Common myeloid progenitor, CD34-positive (primary cell): ENCODE data around the gene IFNA13.

ENCODE experiments used
- CTCF ChIA-PET: fragments of 350-600 bp; sonication (Branson Sonifier 250); formaldehyde crosslinking; loops from one replicate; lab custom pipeline; 2021; ENCODE audit warnings: antibody characterized with exemption; lab: Charles Lee
- POLR2A ChIA-PET: fragments of 350-600 bp; sonication (Branson Sonifier 250); formaldehyde crosslinking; loops from one replicate; lab custom pipeline; 2021; ENCODE audit warnings: antibody characterized with exemption; lab: Charles Lee
- DNase-seq, 3 donors: peaks; one replicate each; pipeline versions ENCODE4 v3.0.0 to v3.0.0-alpha.2; 2013
- H3K27ac ChIP-seq, 2 experiments: 1 replicate in 1 of 2; 2 replicates in 1 of 2; pipeline ENCODE4 v1.7.0; 2013; ENCODE audit warnings: inconsistent platforms in 2 of 2, low read length in 2 of 2, mild to moderate bottlenecking in 2 of 2, low read depth in 1 of 2, moderate library complexity in 1 of 2; ENCODE audit not compliant: severe bottlenecking in 2 of 2, insufficient read depth in 1 of 2, poor library complexity in 1 of 2
- H3K27me3 ChIP-seq, 5 experiments: replicated peaks in 2 of 5; 1 replicate in 3 of 5; 2 replicates in 2 of 5; pipeline versions ENCODE4 v1.6.1 to v1.7.0; 2013; ENCODE audit warnings: low read length in 4 of 5, mild to moderate bottlenecking in 2 of 5, moderate library complexity in 2 of 5, inconsistent platforms in 1 of 5; ENCODE audit not compliant: insufficient read depth in 5 of 5, control insufficient read depth in 4 of 5
- H3K36me3 ChIP-seq, 4 experiments: 1 replicate in 2 of 4; 2 replicates in 2 of 4; pipeline versions ENCODE4 v1.6.1 to v1.7.0; 2013; ENCODE audit warnings: low read length in 3 of 4, control low read depth in 1 of 4, mild to moderate bottlenecking in 1 of 4; ENCODE audit not compliant: control insufficient read depth in 4 of 4, insufficient read depth in 4 of 4
- H3K4me1 ChIP-seq, 4 experiments: 1 replicate in 3 of 4; 2 replicates in 1 of 4; pipeline versions ENCODE4 v1.6.1 to v1.7.1; 2013; ENCODE audit warnings: low read length in 3 of 4, mild to moderate bottlenecking in 3 of 4, control low read depth in 1 of 4, inconsistent platforms in 1 of 4, moderate library complexity in 1 of 4; ENCODE audit not compliant: control insufficient read depth in 4 of 4, insufficient read depth in 4 of 4; ENCODE audit errors: control extremely low read depth in 1 of 4
- H3K4me3 ChIP-seq, 7 experiments: 1 replicate in 4 of 7; 2 replicates in 3 of 7; pipeline versions ENCODE4 v1.5.1 to v1.7.0; 2013; ENCODE audit warnings: mild to moderate bottlenecking in 7 of 7, low read length in 6 of 7, moderate library complexity in 6 of 7, inconsistent platforms in 2 of 7, low read depth in 2 of 7, control low read depth in 1 of 7; ENCODE audit not compliant: insufficient read depth in 4 of 7, control insufficient read depth in 1 of 7; ENCODE audit errors: extremely low read depth in 1 of 7
- H3K9me3 ChIP-seq, 5 experiments: 1 replicate in 4 of 5; 2 replicates in 1 of 5; pipeline versions ENCODE4 v1.6.1 to v1.7.1; 2013; ENCODE audit warnings: low read length in 4 of 5, mild to moderate bottlenecking in 2 of 5, inconsistent platforms in 1 of 5, low read depth in 1 of 5, moderate library complexity in 1 of 5; ENCODE audit not compliant: control insufficient read depth in 4 of 5, insufficient read depth in 2 of 5; ENCODE audit errors: control extremely low read depth in 1 of 5
- WGBS: methylation state at CpG from one replicate; pipeline ENCODE4 v1.1.5; 2013; ENCODE audit not compliant: insufficient coverage; 5-methylcytosine and 5-hydroxymethylcytosine counted together

The IFNA13 gene

DNA sequence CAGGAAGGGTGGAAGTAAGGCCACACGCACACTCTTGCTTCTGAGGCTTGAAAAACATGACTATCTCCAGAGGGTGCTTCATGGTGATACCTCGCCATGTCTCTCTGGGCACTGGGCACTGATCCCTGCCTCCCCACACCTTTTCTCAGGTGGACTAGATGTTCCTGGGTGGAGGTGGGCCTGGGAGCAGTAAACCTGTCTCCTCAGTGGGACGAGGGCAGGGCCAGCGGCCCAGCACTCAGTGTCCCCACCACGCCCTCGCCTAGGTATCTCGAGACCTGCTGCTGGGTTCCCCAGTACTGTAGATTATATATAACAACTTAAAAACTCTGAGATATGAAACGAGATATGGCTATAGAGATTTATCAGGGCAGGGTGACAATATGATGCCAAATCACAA lies 5.6 kb downstream of the IFNA13 start:
- no peak overlapping the region for H3K4me3 ChIP-seq
- ChIA-PET POLR2A (no interaction called here), CTCF (no interaction called here)
- H3K27me3 ChIP-seq: no peaks in the 10 kb centered on the region
- no peaks in the 10 kb centered on the region for H3K36me3 ChIP-seq
- no peak for DNase-seq
- H3K27ac ChIP-seq: no peak overlapping the region
- peaks cover 0 to 21% (median 6%) of the 10 kb centered on the region in 4 experiments for H3K4me1 ChIP-seq
- no peaks in the 10 kb centered on the region for H3K9me3 ChIP-seq
- WGBS: 100% methylated on average over 2 of the region's 8 CpGs

DNA sequence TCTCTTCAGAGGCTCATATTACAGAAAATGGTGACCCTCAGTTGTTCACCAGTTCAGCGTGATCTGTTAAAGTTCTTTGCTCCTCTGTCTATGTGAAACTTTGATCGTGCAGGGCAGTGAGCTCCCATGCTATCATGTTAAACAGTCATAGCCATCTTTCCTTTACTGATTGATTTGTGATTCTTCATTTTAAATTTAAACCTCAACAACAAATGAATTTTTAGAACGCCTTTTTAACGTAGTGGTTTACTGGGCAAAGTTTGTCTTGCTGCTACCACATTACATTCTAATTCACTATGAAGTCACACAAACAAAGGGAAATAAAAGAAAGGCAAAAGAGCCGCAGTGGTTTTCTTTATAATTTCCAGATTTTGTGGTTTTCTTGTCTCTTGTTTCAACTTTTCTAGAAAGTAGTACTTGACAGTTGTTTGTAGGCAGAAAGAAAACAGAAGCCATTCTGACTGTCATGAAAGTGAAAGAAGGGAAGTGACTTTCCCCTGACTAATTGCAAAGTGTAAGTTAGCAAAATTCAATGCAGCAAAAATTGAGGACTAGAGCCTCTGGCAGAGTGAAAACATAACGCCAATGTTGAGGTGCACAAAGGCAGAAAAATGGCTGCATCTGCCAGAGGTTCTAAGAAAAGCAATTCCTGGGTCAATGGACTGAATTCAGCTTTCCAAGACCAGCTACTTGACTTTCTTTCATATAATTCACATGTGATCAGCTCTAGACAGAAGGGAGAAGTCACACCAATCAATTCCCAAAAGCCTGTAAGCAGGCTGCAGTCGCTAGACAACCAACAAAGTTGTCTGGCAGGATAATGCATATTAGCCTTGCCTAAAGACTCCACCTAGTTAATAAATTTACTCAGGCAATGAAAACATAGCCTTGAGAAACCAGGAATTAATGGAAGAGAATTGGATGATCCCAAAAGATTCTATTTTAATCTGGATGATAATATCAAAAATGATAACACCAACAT lies 10.1 kb downstream of the IFNA13 start:
- H3K27ac ChIP-seq: no peak overlapping the region
- H3K27me3 ChIP-seq: no peaks in the 10 kb centered on the region
- H3K9me3 ChIP-seq: peaks cover 0 to 2% (median 0%) of the 10 kb centered on the region in 5 experiments
- no peaks in the 10 kb centered on the region for H3K36me3 ChIP-seq
- CTCF ChIA-PET: interaction anchor here (0.9 kb wide), 1 partner anchor 38 kb away, joined by 4 read pairs; no protein-coding TSS in a partner anchor
- peak; percentile 9 to 71 (median 56) for DNase-seq
- POLR2A ChIA-PET: no interaction called here
- peak overlapping the region in 2 of 7 experiments; percentile 36 to 37 for H3K4me3 ChIP-seq
- WGBS: 55% methylated on average over 5 of the region's 7 CpGs
- peaks cover 0 to 13% (median 6%) of the 10 kb centered on the region in 4 experiments for H3K4me1 ChIP-seq

DNA sequence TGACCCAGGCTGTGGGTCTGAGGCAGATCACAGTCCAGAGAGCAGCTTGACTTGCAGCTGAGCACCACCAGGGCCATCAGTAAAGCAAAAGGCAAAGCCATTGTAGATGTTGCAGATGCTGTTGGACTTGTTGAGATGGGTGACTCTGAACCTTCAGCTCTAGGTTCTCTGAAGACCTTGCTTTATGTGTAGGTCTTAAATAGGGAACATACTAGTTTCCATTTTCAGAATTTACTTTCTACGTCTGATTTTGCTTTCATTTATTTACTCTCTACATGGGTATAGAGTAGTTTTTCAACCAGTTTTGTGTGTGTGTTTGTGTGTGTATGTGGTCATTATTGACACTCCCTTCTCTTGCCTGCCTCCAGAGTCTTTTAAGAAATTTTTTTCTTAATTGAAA lies 17.1 kb downstream of the IFNA13 start, which contains the start of gene IFNA6:
Gene IFNA6 (minus strand): TSS at position 101 of the 400 bp plus-strand sequence. CDS start 0 bp downstream, at position 101.
- Histone ChIP-seq H3K27me3 (no peaks in the 10 kb centered on the region), H3K36me3 (no peaks in the 10 kb centered on the region), H3K4me3 (no peak within 1 kb of the TSS), H3K27ac (no peak within 1 kb of the TSS), H3K4me1 (no peaks in the 10 kb centered on the region), H3K9me3 (peaks cover 0 to 2% (median 0%) of the 10 kb centered on the region in 5 experiments)
- no peak for DNase-seq
- CTCF ChIA-PET: no interaction called here
- no CpG with 5 or more reads among the region's 1 CpG for WGBS
- POLR2A ChIA-PET: no interaction called here

DNA sequence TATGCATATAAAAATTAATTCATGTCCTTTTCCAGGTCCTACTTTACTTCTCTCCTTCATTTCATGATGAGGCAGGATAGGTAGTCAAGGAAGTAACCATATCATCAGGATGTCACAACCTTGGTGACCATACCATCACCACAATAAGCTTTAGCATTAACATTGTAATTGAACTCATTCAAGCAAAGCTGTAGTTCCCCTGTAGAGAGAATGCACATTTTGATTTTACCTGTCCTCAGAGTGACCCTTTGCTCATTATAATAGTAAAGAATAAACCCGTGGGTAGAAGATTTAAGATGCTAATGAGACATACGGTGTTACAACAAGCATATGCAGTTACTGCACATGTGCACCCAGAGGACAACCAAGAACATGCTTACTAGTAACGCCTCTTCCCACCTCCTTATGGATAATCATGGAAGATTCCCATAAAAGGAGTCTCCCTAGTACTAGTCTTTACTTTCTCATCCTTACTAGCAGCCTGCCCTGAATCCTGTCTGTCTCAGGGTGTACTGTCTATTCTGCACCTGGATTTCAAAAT lies 19.4 kb downstream of the IFNA13 start:
- Histone ChIP-seq H3K9me3 (peaks cover 0 to 3% (median 2%) of the 10 kb centered on the region in 5 experiments), H3K27me3 (no peaks in the 10 kb centered on the region), H3K27ac (no peak overlapping the region), H3K4me1 (peaks cover 0 to 9% (median 2%) of the 10 kb centered on the region in 4 experiments), H3K4me3 (no peak overlapping the region), H3K36me3 (no peaks in the 10 kb centered on the region)
- POLR2A ChIA-PET: no interaction called here
- WGBS: 96% methylated on average over 2 of the region's 3 CpGs
- DNase-seq: no peak
- CTCF ChIA-PET: interaction anchor here (1.0 kb wide), 2 partner anchors 16 to 85 kb away, joined by 3 to 4 read pairs; no protein-coding TSS in a partner anchor

DNA sequence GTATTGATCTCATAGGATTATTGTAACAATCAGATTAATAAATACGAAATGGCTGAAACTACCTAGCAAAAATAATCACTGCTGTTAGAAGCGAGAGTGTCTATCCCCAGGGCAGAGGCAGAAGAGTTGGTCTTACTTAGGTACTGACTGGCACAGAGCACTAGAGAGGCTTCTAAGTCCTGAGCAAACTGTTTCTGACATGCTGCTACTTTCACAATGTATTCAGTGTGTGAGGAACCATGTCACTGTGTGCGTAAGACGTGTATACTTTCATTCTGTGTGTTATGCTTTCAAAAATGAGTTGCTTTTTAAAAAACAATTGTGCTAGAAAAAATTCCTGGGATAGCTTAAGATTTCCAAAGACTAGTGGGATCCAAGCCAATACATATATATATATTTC lies 27.1 kb downstream of the IFNA13 start:
- H3K4me1 ChIP-seq: peaks cover 3 to 18% (median 4%) of the 10 kb centered on the region in 4 experiments
- no peak overlapping the region for H3K27ac ChIP-seq
- peaks cover 0 to 4% (median 3%) of the 10 kb centered on the region in 5 experiments for H3K9me3 ChIP-seq
- H3K36me3 ChIP-seq: no peaks in the 10 kb centered on the region
- ChIA-PET CTCF (interaction anchor here (1.0 to 1.4 kb wide), 4 partner anchors 16 to 95 kb away, joined by 3 to 5 read pairs (median 5); no protein-coding TSS in a partner anchor), POLR2A (no interaction called here)
- H3K4me3 ChIP-seq: no peak overlapping the region
- DNase-seq: no peak
- 100% methylated on average over 2 of the region's 4 CpGs for WGBS
- no peaks in the 10 kb centered on the region for H3K27me3 ChIP-seq

DNA sequence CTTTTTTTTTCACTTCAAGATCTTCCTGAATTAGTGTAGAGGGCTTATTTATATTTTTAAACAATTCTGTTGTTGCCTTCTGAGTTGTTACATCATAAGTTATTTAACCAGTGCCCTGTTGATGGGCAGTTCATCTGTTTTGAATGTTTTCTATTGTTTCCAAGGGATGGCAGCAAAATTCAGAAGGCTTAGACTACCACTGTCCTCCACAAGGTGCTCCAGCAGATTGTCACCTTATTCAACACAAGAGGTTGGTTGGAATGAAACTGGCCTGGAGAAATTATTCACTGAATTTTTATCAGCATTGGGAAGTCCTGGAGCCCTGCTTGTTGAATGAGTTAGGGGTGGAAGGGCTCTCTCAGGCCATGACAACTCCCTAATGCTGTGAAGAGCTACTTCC lies 31.4 kb downstream of the IFNA13 start:
- Histone ChIP-seq H3K27me3 (no peaks in the 10 kb centered on the region), H3K36me3 (peaks cover 0 to 14% (median 1%) of the 10 kb centered on the region in 4 experiments), H3K9me3 (no peaks in the 10 kb centered on the region), H3K4me1 (peaks cover 9 to 45% (median 18%) of the 10 kb centered on the region in 4 experiments), H3K27ac (no peak overlapping the region), H3K4me3 (no peak overlapping the region)
- DNase-seq: peak; percentile 38 to 54 (median 53)
- POLR2A ChIA-PET: no interaction called here
- CTCF ChIA-PET: interaction anchor here (1.1 to 1.5 kb wide), 6 partner anchors 11 to 62 kb away, joined by 3 to 5 read pairs (median 4); partner anchors contain the start of gene IFNA2
